Epithelial cell of proximal tubule (primary cell): Measurements from ENCODE around the gene TSPY4. TPM values are rescaled to one million over a fixed set of nuclear protein-coding genes. Genes with fewer than 3 reads are reported as not detected.
"Not testable (repeated sequence)": the region's sequence is repeated elsewhere in the genome, so short reads cannot be mapped to it uniquely, and the experiment has no call there.

Experiments
- DNase-seq: peaks from one replicate; pipeline ENCODE4 v3.0.0-alpha.2; 2011; ENCODE audit warnings: low read depth
- H3K4me3 ChIP-seq: 2 replicates; pipeline ENCODE4 v1.5.1; 2011; ENCODE audit warnings: low read depth, mild to moderate bottlenecking, low read length
- total RNA-seq: library from RNA; depleted of rRNA; stranded (reverse); fragments of >200 nt; gene quantifications from 2 replicates; pipeline ENCODE4 v1.2.3, GENCODE V29; 2015
- TF ChIP-seq, protein P1 (sequence below): conservative IDR thresholded peaks from 2 replicates; pipeline ENCODE4 v1.5.1; 2012; ENCODE audit warnings: low read depth, mild to moderate bottlenecking, low read length

TSPY4 gene, protein sequence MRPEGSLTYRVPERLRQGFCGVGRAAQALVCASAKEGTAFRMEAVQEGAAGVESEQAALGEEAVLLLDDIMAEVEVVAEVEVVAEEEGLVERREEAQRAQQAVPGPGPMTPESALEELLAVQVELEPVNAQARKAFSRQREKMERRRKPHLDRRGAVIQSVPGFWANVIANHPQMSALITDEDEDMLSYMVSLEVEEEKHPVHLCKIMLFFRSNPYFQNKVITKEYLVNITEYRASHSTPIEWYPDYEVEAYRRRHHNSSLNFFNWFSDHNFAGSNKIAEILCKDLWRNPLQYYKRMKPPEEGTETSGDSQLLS
- not detected in 2 replicates for total RNA-seq

DNA sequence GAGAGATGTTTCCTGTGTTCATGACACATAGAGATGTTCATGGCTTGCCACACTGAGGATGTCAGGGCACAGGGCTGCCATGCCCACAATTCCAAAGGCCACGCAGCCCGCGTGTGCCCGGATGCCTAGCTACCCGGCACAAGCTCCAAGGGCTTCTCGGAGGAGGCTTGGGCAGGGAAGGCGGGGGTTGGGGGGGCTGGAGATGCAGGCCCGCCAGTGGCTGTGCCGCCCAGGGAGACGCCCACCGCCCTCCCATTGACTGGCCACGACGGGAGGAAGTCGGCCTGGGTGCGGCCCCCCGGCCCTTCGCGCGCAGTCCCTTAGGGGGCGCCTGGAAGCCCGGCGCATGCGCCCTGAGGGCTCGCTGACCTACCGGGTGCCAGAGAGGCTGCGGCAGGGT lies at the start of gene TSPY4:
Gene TSPY4 (plus strand): TSS at position 301 of the 400 bp plus-strand sequence. CDS start 46 bp downstream, at position 347.
- not testable (repeated sequence) for H3K4me3 ChIP-seq, DNase-seq

DNA sequence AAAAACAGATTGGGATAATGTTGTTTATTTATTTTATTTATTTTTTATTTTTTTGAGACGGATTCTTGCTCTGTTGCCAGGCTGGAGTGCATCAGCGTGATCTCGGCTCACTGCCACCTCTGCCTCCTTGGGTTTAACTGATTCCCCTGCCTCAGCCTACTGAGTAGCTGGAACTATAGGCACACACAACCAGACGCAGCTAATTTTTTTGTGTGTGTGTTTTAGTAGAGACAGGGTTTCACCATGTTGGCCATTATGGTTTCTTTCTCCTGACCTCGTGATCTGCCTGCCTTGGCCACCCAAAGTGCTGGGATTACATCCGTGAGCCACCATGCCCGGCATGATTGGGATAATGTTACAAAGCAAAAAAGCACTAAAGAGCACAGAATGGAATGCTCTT lies 16.3 kb upstream of the TSPY4 start:
- DNase-seq, result no peak
- TF ChIP-seq, protein P1, sequence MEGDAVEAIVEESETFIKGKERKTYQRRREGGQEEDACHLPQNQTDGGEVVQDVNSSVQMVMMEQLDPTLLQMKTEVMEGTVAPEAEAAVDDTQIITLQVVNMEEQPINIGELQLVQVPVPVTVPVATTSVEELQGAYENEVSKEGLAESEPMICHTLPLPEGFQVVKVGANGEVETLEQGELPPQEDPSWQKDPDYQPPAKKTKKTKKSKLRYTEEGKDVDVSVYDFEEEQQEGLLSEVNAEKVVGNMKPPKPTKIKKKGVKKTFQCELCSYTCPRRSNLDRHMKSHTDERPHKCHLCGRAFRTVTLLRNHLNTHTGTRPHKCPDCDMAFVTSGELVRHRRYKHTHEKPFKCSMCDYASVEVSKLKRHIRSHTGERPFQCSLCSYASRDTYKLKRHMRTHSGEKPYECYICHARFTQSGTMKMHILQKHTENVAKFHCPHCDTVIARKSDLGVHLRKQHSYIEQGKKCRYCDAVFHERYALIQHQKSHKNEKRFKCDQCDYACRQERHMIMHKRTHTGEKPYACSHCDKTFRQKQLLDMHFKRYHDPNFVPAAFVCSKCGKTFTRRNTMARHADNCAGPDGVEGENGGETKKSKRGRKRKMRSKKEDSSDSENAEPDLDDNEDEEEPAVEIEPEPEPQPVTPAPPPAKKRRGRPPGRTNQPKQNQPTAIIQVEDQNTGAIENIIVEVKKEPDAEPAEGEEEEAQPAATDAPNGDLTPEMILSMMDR, result no peak
- no peak overlapping the region for H3K4me3 ChIP-seq

- DNase-seq, H3K4me3 ChIP-seq: not testable (repeated sequence)
These were observed 20.2 kb downstream of the TSPY4 start, which contains the start of gene TSPY8 for GRCh38 chrY:9357497-9357896. TSS of gene TSPY8 (plus strand) at chrY:9357797. CDS start at chrY:9357843, 46 bp downstream.

Other genes with a start within 250 kb of the TSPY4 start
- gene TSPY8, start 20.3 kb downstream of the TSPY4 start, total RNA-seq, result not detected in 2 replicates
- gene TSPY3, start 61.0 kb downstream of the TSPY4 start, total RNA-seq, result not detected in 2 replicates
- gene TSPY1, start 129.5 kb downstream of the TSPY4 start, total RNA-seq, result not detected in 2 replicates
- not detected in 2 replicates for gene TSPY9, start 149.8 kb downstream of the TSPY4 start, total RNA-seq
- gene TSPY10, start 190.4 kb downstream of the TSPY4 start, total RNA-seq, result not detected in 2 replicates